IMR-90 (cell line): Measurements from ENCODE around the gene RANBP3. TPM values are rescaled to one million over a fixed set of nuclear protein-coding genes. Genes with fewer than 3 reads are reported as not detected.
"Not testable (repeated sequence)": the region's sequence is repeated elsewhere in the genome, so short reads cannot be mapped to it uniquely, and the experiment has no call there.

Source experiments
- ATAC-seq: fragments of 200-7000 bp; cut with Tn5 transposase; 2 replicates; pipeline ENCODE4 v1.9.1; 2020; ENCODE audit warnings: low read depth, mild to moderate bottlenecking, moderate library complexity
- BruUV-seq: library from RNA; stranded (reverse); fragments of 400-500 nt; replicated peaks from 2 replicates; lab custom pipeline; 2021; lab: Mats Ljungman, UMichigan
- CTCF ChIA-PET: fragments of 300-600 bp; formaldehyde crosslinking; extraction: SDS; loops from one replicate; lab custom pipeline; 2021; ENCODE audit warnings: antibody characterized with exemption; lab: Yijun Ruan, JAX
- POLR2A ChIA-PET: fragments of 300-600 bp; sonication (Branson Sonifier 250); formaldehyde crosslinking; loops from one replicate; lab custom pipeline; 2022; ENCODE audit warnings: antibody characterized with exemption; ENCODE audit not compliant: unreplicated experiment; lab: Charles Lee
- DNase-seq: peaks from one replicate; pipeline ENCODE4 v3.0.0; 2013
- H2AFZ ChIP-seq: replicated peaks from 2 replicates; pipeline ENCODE3; 2013; ENCODE audit warnings: low read length, mild to moderate bottlenecking; ENCODE audit not compliant: poor library complexity
- H2AK5ac ChIP-seq: 2 replicates; pipeline ENCODE4 v1.6.1; 2013; ENCODE audit warnings: low read depth, low read length, inconsistent platforms
- H2AK9ac ChIP-seq: replicated peaks from 2 replicates; pipeline ENCODE3; 2013; ENCODE audit warnings: mild to moderate bottlenecking, low read depth, low read length, moderate library complexity; ENCODE audit not compliant: poor library complexity
- H2BK120ac ChIP-seq: 2 replicates; pipeline ENCODE4 v1.6.1; 2013; ENCODE audit warnings: low read depth, low read length, inconsistent platforms
- H2BK15ac ChIP-seq: 3 replicates; pipeline ENCODE4 v1.6.1; 2013; ENCODE audit warnings: low read depth, low read length, inconsistent platforms
- H2BK20ac ChIP-seq: 2 replicates; pipeline ENCODE4 v1.6.1; 2013; ENCODE audit warnings: low read depth, mild to moderate bottlenecking, inconsistent platforms, low read length, moderate library complexity
- H2BK5ac ChIP-seq: 2 replicates; pipeline ENCODE4 v1.6.1; 2013; ENCODE audit warnings: mild to moderate bottlenecking, low read depth, low read length, inconsistent platforms; ENCODE audit not compliant: poor library complexity, severe bottlenecking
- H3K14ac ChIP-seq: replicated peaks from 2 replicates; pipeline ENCODE4 v1.6.1; 2013; ENCODE audit warnings: low read depth, low read length, inconsistent platforms
- H3K18ac ChIP-seq: 2 replicates; pipeline ENCODE4 v1.6.1; 2013; ENCODE audit warnings: low read depth, low read length, control low read depth
- H3K23ac ChIP-seq: 2 replicates; pipeline ENCODE4 v1.6.1; 2013; ENCODE audit warnings: low read depth, low read length, inconsistent platforms
- H3K27ac ChIP-seq: 2 replicates; pipeline ENCODE4 v1.5.1; 2013; ENCODE audit warnings: mild to moderate bottlenecking, control low read depth, low read length; ENCODE audit not compliant: insufficient read depth
- H3K27me3 ChIP-seq: 2 replicates; pipeline ENCODE4 v1.6.1; 2013; ENCODE audit warnings: low read length; ENCODE audit not compliant: control insufficient read depth, insufficient read depth
- H3K36me3 ChIP-seq: 2 replicates; pipeline ENCODE4 v1.6.1; 2013; ENCODE audit warnings: low read length, mixed read lengths; ENCODE audit not compliant: control insufficient read depth, insufficient read depth
- H3K4ac ChIP-seq: 2 replicates; pipeline ENCODE4 v1.6.1; 2013; ENCODE audit warnings: low read depth, low read length, inconsistent platforms
- H3K4me1 ChIP-seq: 2 replicates; pipeline ENCODE4 v1.6.1; 2013; ENCODE audit warnings: low read length, mixed read lengths; ENCODE audit not compliant: control insufficient read depth, insufficient read depth
- H3K4me2 ChIP-seq: 2 replicates; pipeline ENCODE4 v1.6.1; 2013; ENCODE audit warnings: low read depth, mild to moderate bottlenecking, control low read depth, low read length, moderate library complexity
- H3K4me3 ChIP-seq: 2 replicates; pipeline ENCODE4 v1.5.1; 2013; ENCODE audit warnings: low read depth, mild to moderate bottlenecking, control low read depth, low read length, moderate library complexity; ENCODE audit not compliant: insufficient read depth
- H3K56ac ChIP-seq: 2 replicates; pipeline ENCODE4 v1.6.1; 2013; ENCODE audit warnings: low read length, inconsistent platforms; ENCODE audit not compliant: insufficient read depth; ENCODE audit errors: extremely low read depth
- H3K79me1 ChIP-seq, 2 experiments: 2 replicates each; pipeline ENCODE4 v1.6.1; 2013; ENCODE audit warnings: low read length in 2 of 2, inconsistent platforms in 1 of 2, low read depth in 1 of 2
- H3K9ac ChIP-seq: 2 replicates; pipeline ENCODE4 v1.6.1; 2013; ENCODE audit warnings: low read depth, low read length, control low read depth
- H3K9me1 ChIP-seq: 2 replicates; pipeline ENCODE4 v1.6.1; 2013; ENCODE audit warnings: low read length, inconsistent platforms; ENCODE audit not compliant: insufficient read depth
- H3K9me3 ChIP-seq: 2 replicates; pipeline ENCODE4 v1.6.1; 2013; ENCODE audit warnings: low read length; ENCODE audit not compliant: control insufficient read depth, insufficient read depth
- H4K20me1 ChIP-seq: 2 replicates; pipeline ENCODE4 v1.6.1; 2013; ENCODE audit warnings: low read length, inconsistent platforms; ENCODE audit not compliant: insufficient read depth
- H4K5ac ChIP-seq: 2 replicates; pipeline ENCODE4 v1.6.1; 2013; ENCODE audit warnings: mild to moderate bottlenecking, low read depth, low read length, control low read depth
- H4K8ac ChIP-seq, 2 experiments: 2 replicates each; pipeline ENCODE4 v1.6.1; 2013; ENCODE audit warnings: low read depth in 2 of 2, low read length in 2 of 2, control low read depth in 1 of 2, inconsistent platforms in 1 of 2
- H4K91ac ChIP-seq: 2 replicates; pipeline ENCODE4 v1.6.1; 2013; ENCODE audit warnings: low read depth, low read length, inconsistent platforms; ENCODE audit not compliant: insufficient read depth
- WGBS, 2 experiments: methylation state at CpG; one replicate each; pipeline versions ENCODE4 v1.1.5 to v1.1.7; 2013; ENCODE audit warnings: missing lambda C conversion rate in 2 of 2; ENCODE audit not compliant: insufficient read length in 1 of 2; ENCODE audit errors: extremely low coverage in 2 of 2; 5-methylcytosine and 5-hydroxymethylcytosine counted together
- dilution Hi-C: fragments of 300-500 bp; cut with HindIII; formaldehyde crosslinking; loops from one replicate; pipeline ENCODE4 v1.14.3; 2018; ENCODE audit warnings: low sequenced_read_pairs; ENCODE audit not compliant: unreplicated experiment
- in situ Hi-C: fragments of 300-500 bp; cut with MboI; formaldehyde crosslinking; loops from 3 replicates; pipeline ENCODE4 v1.14.3; 2019; ENCODE audit warnings: low sequenced_read_pairs, inconsistent platforms, mixed read lengths
- intact Hi-C: fragments of 100-400 bp; cut with micrococcal nuclease; formaldehyde crosslinking; loops from 2 replicates; pipeline ENCODE4 v1.10.0; 2022
- polyA plus RNA-seq, 3 experiments: library from polyadenylated mRNA; depleted of rRNA; stranded (reverse); fragments of >200 nt; gene quantifications; 2 replicates each; pipeline ENCODE4 v1.2.3, GENCODE V29; 2012; ENCODE audit warnings: low replicate concordance in 1 of 3
- total RNA-seq: library from RNA; depleted of rRNA; stranded (reverse); fragments of >200 nt; gene quantifications from 2 replicates; pipeline ENCODE4 v1.2.3, GENCODE V29; 2012

Gene RANBP3
- total and polyA plus RNA-seq, 2 of the 4 experiments (the other 2 are of a cell fraction), result 42.5 to 111 TPM

DNA sequence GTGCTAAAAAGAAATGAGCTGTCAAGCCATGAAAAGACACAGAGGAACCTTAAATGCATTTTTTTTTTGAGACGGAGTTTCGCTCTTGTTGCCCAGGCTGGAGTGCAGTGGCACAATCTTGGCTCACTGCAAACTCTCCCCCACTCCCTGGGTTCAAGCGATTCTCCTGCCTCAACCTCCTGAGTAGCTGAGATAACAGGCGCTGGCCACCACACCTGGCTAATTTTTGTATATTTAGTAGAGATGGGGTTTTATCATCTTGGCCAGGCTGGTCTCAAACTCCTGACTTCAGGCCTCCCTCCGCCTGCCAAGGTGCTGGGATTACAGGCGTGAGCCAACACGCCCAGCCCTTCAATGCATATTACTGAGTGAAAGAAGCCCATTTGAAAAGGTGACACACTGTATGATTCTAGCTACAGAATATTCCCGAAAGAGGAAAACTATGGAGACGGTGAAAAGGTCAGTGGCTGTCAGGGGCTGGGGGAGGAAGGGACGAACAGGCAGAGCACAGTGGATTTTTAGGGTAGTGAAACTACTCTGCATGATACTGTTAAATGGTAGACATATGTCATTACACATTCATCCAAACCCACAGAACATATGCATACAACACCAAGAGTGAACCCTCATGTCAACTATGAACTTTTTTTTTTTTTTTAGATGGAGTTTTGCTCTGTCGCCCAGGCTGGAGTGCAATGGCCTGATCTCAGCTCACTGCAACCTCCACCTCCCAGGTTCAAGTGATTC lies 93.7 kb downstream of the RANBP3 start:
- intact Hi-C loops, H3K36me3 ChIP-seq, ATAC-seq, H3K9ac ChIP-seq, H3K4ac ChIP-seq, BruUV-seq, H2BK15ac ChIP-seq, H4K5ac ChIP-seq, H3K14ac ChIP-seq, H4K91ac ChIP-seq, H2BK20ac ChIP-seq, H3K27ac ChIP-seq, H2AK5ac ChIP-seq, H4K8ac ChIP-seq, H3K79me1 ChIP-seq, H3K9me3 ChIP-seq, H3K27me3 ChIP-seq, POLR2A ChIA-PET, H3K23ac ChIP-seq, H2BK5ac ChIP-seq, H2AK9ac ChIP-seq, H3K9me1 ChIP-seq, H4K20me1 ChIP-seq, DNase-seq, H3K56ac ChIP-seq, H3K4me2 ChIP-seq, H3K18ac ChIP-seq, H2BK120ac ChIP-seq, H3K4me3 ChIP-seq, H2AFZ ChIP-seq, in situ Hi-C loops, dilution Hi-C loops: not testable (repeated sequence)
- CTCF ChIA-PET, result interaction anchor here (1.2 kb wide), 1 partner anchor 80 kb away, joined by 5 read pairs; no protein-coding TSS in a partner anchor
- no CpG with 5 or more reads among the region's 11 CpGs for whole genome bisulfite sequencing, 2 experiments
- peaks cover 13% of the 10 kb centered on the region for H3K4me1 ChIP-seq

DNA sequence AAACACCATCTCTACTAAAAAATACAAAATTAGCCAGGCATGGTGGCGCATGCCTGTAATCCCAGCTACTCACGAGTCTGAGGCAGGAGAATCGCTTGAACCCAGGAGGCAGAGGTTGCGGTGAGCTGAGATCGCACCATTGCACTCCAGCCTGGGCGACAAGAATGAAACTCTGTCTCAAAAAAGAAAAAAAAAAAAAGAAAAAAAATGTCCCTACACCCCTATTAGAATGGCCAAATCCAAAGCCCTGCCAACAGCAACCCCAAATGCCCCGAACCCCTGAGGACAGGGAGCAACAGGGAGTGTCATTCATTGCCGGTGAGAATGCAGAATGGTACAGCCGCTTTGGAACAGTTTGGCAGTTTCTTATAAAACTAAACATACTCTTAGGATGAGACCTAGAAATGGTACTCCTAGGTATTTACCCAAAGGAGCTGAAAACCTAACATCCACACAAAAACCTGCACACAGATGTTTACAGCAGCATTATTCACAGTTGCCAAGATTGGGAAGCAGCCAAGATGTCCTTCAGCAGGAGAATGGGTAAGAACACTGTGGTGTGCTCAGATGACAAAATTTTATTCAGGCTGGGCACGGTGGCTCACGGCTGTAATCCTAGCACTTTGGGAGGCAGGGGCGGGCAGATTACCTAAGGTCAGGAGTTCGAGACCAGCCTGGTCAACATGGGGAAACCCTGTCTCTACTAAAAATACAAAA lies 94.6 kb downstream of the RANBP3 start:
- H3K27ac ChIP-seq, ATAC-seq, H3K23ac ChIP-seq, H2BK120ac ChIP-seq, H3K14ac ChIP-seq, H3K36me3 ChIP-seq, H2BK15ac ChIP-seq, in situ Hi-C loops, H4K8ac ChIP-seq, H3K4me3 ChIP-seq, H2AK5ac ChIP-seq, H3K9me3 ChIP-seq, H3K9ac ChIP-seq, BruUV-seq, H3K4me2 ChIP-seq, H3K9me1 ChIP-seq, H2AK9ac ChIP-seq, H4K5ac ChIP-seq, H3K56ac ChIP-seq, H3K79me1 ChIP-seq, DNase-seq, intact Hi-C loops, H3K18ac ChIP-seq, H3K4ac ChIP-seq, H2BK5ac ChIP-seq, H2AFZ ChIP-seq, H2BK20ac ChIP-seq, POLR2A ChIA-PET, H3K27me3 ChIP-seq, dilution Hi-C loops, H4K20me1 ChIP-seq, H4K91ac ChIP-seq: not testable (repeated sequence)
- WGBS, 2 experiments, result 26% methylated on average over 3 of the region's 13 CpGs; no CpG with 5 or more reads in 1 of the 2 experiments
- CTCF ChIA-PET, result interaction anchor here (1.2 kb wide), 1 partner anchor 79 kb away, joined by 5 read pairs; no protein-coding TSS in a partner anchor
- H3K4me1 ChIP-seq, result peaks cover 13% of the 10 kb centered on the region
